MM.1S (cell line): ENCODE results near the gene CACNA1H.

Experiments used
- DNase-seq: peaks from one replicate; pipeline ENCODE4 v3.0.0-alpha.2; 2015
- H2AFZ ChIP-seq: fragments of 300-600 bp; sonication (generic); 2 replicates; pipeline ENCODE4 v1.6.0; 2016; ENCODE audit warnings: antibody characterized with exemption, low read length
- H3F3A ChIP-seq: fragments of 300-600 bp; sonication (generic); 2 replicates; pipeline ENCODE4 v1.6.1; 2016; ENCODE audit warnings: mild to moderate bottlenecking, antibody characterized with exemption, low read length, moderate library complexity, mixed read lengths; ENCODE audit not compliant: insufficient read depth
- H3K27ac ChIP-seq: fragments of 300-600 bp; sonication (generic); 2 replicates; pipeline ENCODE4 v1.5.1; 2016; ENCODE audit warnings: mild to moderate bottlenecking, low read length
- H3K27me3 ChIP-seq: fragments of 300-600 bp; sonication (generic); replicated peaks from 2 replicates; pipeline ENCODE4 v1.6.0; 2016; ENCODE audit warnings: low read length; ENCODE audit not compliant: insufficient read depth
- H3K36me3 ChIP-seq: fragments of 300-600 bp; sonication (generic); replicated peaks from 2 replicates; pipeline ENCODE4 v1.6.1; 2016; ENCODE audit warnings: mild to moderate bottlenecking, low read length, mixed read lengths; ENCODE audit not compliant: insufficient read depth
- H3K4me1 ChIP-seq: fragments of 300-600 bp; sonication (generic); 2 replicates; pipeline ENCODE4 v1.6.1; 2016; ENCODE audit warnings: low read length, mixed read lengths
- H3K4me2 ChIP-seq: fragments of 300-600 bp; sonication (generic); 2 replicates; pipeline ENCODE4 v1.6.0; 2016; ENCODE audit warnings: low read depth, low read length
- H3K4me3 ChIP-seq: fragments of 300-600 bp; sonication (generic); 2 replicates; pipeline ENCODE4 v1.5.1; 2016; ENCODE audit warnings: low read length, mixed read lengths
- H3K79me2 ChIP-seq: fragments of 300-600 bp; sonication (generic); 2 replicates; pipeline ENCODE4 v1.6.1; 2016; ENCODE audit warnings: mixed run types, low read length, mixed read lengths
- H3K9ac ChIP-seq: fragments of 300-600 bp; sonication (generic); 2 replicates; pipeline ENCODE4 v1.6.1; 2016; ENCODE audit warnings: low read length, mixed read lengths
- H3K9me2 ChIP-seq: fragments of 300-600 bp; sonication (generic); replicated peaks from 2 replicates; pipeline ENCODE4 v1.6.1; 2016; ENCODE audit warnings: mild to moderate bottlenecking, low read length, mixed read lengths; ENCODE audit not compliant: insufficient read depth
- H3K9me3 ChIP-seq: fragments of 300-600 bp; sonication (generic); replicated peaks from 2 replicates; pipeline ENCODE4 v1.6.1; 2016; ENCODE audit warnings: mild to moderate bottlenecking, low read length, mixed read lengths; ENCODE audit not compliant: insufficient read depth
- H4K20me1 ChIP-seq: fragments of 300-600 bp; sonication (generic); 2 replicates; pipeline ENCODE4 v1.6.1; 2016; ENCODE audit warnings: mild to moderate bottlenecking, low read length, moderate library complexity, mixed read lengths; ENCODE audit not compliant: insufficient read depth
- CTCF ChIP-seq: fragments of 300-600 bp; sonication (generic); IDR thresholded peaks from 2 replicates; pipeline ENCODE4 v1.5.1; 2016; ENCODE audit warnings: antibody characterized with exemption, low read length, mixed read lengths
- EZH2 ChIP-seq: fragments of 300-600 bp; sonication (generic); optimal IDR thresholded peaks from 2 replicates; pipeline ENCODE3; 2017; ENCODE audit warnings: low read depth, mild to moderate bottlenecking, antibody characterized with exemption, low read length, mixed read lengths
- EZH2phosphoT487 ChIP-seq: fragments of 300-600 bp; sonication (generic); IDR thresholded peaks from 2 replicates; pipeline ENCODE4 v1.6.1; 2018; ENCODE audit warnings: antibody characterized with exemption, low read length

Gene CACNA1H

GRCh38 chr16:1221628-1222552 lies 69.0 kb downstream of the CACNA1H start:
- Histone ChIP-seq H4K20me1 (no peaks in the 10 kb centered on the region), H3K36me3 (no peaks in the 10 kb centered on the region), H3K9me3 (no peaks in the 10 kb centered on the region), H3K9me2 (no peaks in the 10 kb centered on the region), H3K79me2 (no peaks in the 10 kb centered on the region), H3K4me2 (no peak overlapping the region), H3K4me3 (no peak overlapping the region), H3K4me1 (no peaks in the 10 kb centered on the region), H2AFZ (no peak overlapping the region), H3K27ac (no peak overlapping the region), H3F3A (no peaks in the 10 kb centered on the region), H3K9ac (no peak overlapping the region), H3K27me3 (peaks cover 93% of the 10 kb centered on the region)
- DNase-seq: no peak
- TF ChIP-seq EZH2phosphoT487 (no peak; the same call in none of the 2 replicates), EZH2 (no peak), CTCF (no peak)

GRCh38 chr16:1222553-1223354 lies 69.8 kb downstream of the CACNA1H start:
- peaks cover 87% of the 10 kb centered on the region for H3K27me3 ChIP-seq
- H4K20me1 ChIP-seq: no peaks in the 10 kb centered on the region
- H3K4me3 ChIP-seq: no peak overlapping the region
- H3F3A ChIP-seq: no peaks in the 10 kb centered on the region
- H3K9ac ChIP-seq: no peak overlapping the region
- no peaks in the 10 kb centered on the region for H3K36me3 ChIP-seq
- no peaks in the 10 kb centered on the region for H3K9me3 ChIP-seq
- DNase-seq: no peak
- H3K9me2 ChIP-seq: no peaks in the 10 kb centered on the region
- H3K4me2 ChIP-seq: no peak overlapping the region
- H3K79me2 ChIP-seq: no peaks in the 10 kb centered on the region
- H3K4me1 ChIP-seq: no peaks in the 10 kb centered on the region
- no peak overlapping the region for H3K27ac ChIP-seq
- no peak overlapping the region for H2AFZ ChIP-seq
- TF ChIP-seq CTCF: no peak
- TF ChIP-seq EZH2phosphoT487: no peak
- peak; percentile 59 for TF ChIP-seq EZH2

- Histone ChIP-seq H3K9ac (no peak overlapping the region), H3K4me3 (no peak overlapping the region), H3K27ac (no peak overlapping the region), H2AFZ (no peak overlapping the region), H3K4me1 (no peaks in the 10 kb centered on the region), H3K79me2 (no peaks in the 10 kb centered on the region), H4K20me1 (no peaks in the 10 kb centered on the region), H3K9me2 (no peaks in the 10 kb centered on the region), H3K9me3 (no peaks in the 10 kb centered on the region), H3K36me3 (no peaks in the 10 kb centered on the region), H3K4me2 (no peak overlapping the region), H3K27me3 (peaks cover 79% of the 10 kb centered on the region), H3F3A (no peaks in the 10 kb centered on the region)
- TF ChIP-seq EZH2phosphoT487 (no peak), CTCF (no peak), EZH2 (no peak)
- no peak for DNase-seq
Measured at GRCh38 chr16:1223355-1224214, 70.7 kb downstream of the CACNA1H start.
